A549 (cell line): ENCODE measurements around the gene LCMT2. TPM values are rescaled to one million over a fixed set of nuclear protein-coding genes. Genes with fewer than 3 reads are reported as not detected.

Experiments
- ATAC-seq, 2 experiments: fragments of 200-7000 bp in 1 of 2; fragments of >200 bp in 1 of 2; cut with Nextera tagmentation in 1 of 2; cut with Tn5 transposase in 1 of 2; 3 replicates each; pipeline versions ENCODE4 v1.8.0 to v1.9.1; 2018 to 2020; ENCODE audit warnings: mild to moderate bottlenecking in 1 of 2, moderate library complexity in 1 of 2
- CTCF ChIA-PET: fragments of 300-600 bp; sonication (Branson Sonifier 250); formaldehyde crosslinking; extraction: SDS; loops from one replicate; lab custom pipeline; 2021; ENCODE audit warnings: antibody characterized with exemption, inconsistent platforms; lab: Yijun Ruan, JAX
- POLR2A ChIA-PET: fragments of 350-600 bp; formaldehyde crosslinking; extraction: SDS; loops from one replicate; lab custom pipeline; 2021; ENCODE audit warnings: antibody characterized with exemption, inconsistent platforms; lab: Yijun Ruan, JAX
- DNase-seq, 2 experiments: peaks; one replicate each; pipeline versions ENCODE4 v3.0.0 to v3.0.0-alpha.2; 2011 to 2016; ENCODE audit warnings: low read depth in 1 of 2, low spot score in 1 of 2
- FAIRE-seq: peaks from 2 replicates; lab custom pipeline; 2011; peaks lifted over from hg19 to GRCh38; lab: Jason Lieb, UNC
- H3K27ac ChIP-seq, 2 experiments: fragments of >200 bp; sonication (Bioruptor Twin); formaldehyde crosslinking; 3 replicates each; pipeline ENCODE4 v1.5.1; 2016 to 2017
- H3K4me1 ChIP-seq: fragments of >200 bp; sonication (Bioruptor Twin); formaldehyde crosslinking; 3 replicates; pipeline ENCODE4 v1.6.1; 2016
- H3K4me2 ChIP-seq: fragments of >200 bp; sonication (Bioruptor Twin); formaldehyde crosslinking; 3 replicates; pipeline ENCODE4 v1.6.1; 2016
- H3K4me3 ChIP-seq: fragments of >200 bp; sonication (Bioruptor Twin); formaldehyde crosslinking; 3 replicates; pipeline ENCODE4 v1.5.1; 2016
- H3K9me3 ChIP-seq: fragments of >200 bp; sonication (Bioruptor Twin); formaldehyde crosslinking; 3 replicates; pipeline ENCODE4 v1.6.1; 2016
- BHLHE40 ChIP-seq: IDR thresholded peaks from 2 replicates; pipeline ENCODE4 v1.6.1; 2012; ENCODE audit warnings: low read depth, low read length, inconsistent platforms
- CTCF ChIP-seq: fragments of >200 bp; sonication (Bioruptor Twin); formaldehyde crosslinking; IDR thresholded peaks from 3 replicates; pipeline ENCODE4 v1.5.1; 2016
- ELK1 ChIP-seq: fragments of 150-350 bp; IDR thresholded peaks from 2 replicates; pipeline ENCODE4 v1.6.1; 2014; ENCODE audit warnings: low read depth, mild to moderate bottlenecking, low read length
- GATA3 ChIP-seq: IDR thresholded peaks from 2 replicates; pipeline ENCODE4 v1.6.1; 2012; ENCODE audit warnings: borderline replicate concordance
- HDAC2 ChIP-seq: fragments of 200-600 bp; sonication (generic); IDR thresholded peaks from 2 replicates; pipeline ENCODE4 v1.6.1; 2016
- HOXB13 ChIP-seq: fragments of 250-450 bp; sonication (Bioruptor Pico); IDR thresholded peaks from 2 replicates; pipeline ENCODE4 v1.5.0; 2020; ENCODE audit warnings: low read depth, mild to moderate bottlenecking, moderate library complexity
- HOXB5 ChIP-seq: fragments of 250-450 bp; sonication (Bioruptor Pico); IDR thresholded peaks from 2 replicates; pipeline ENCODE4 v1.5.0; 2020; ENCODE audit warnings: mild to moderate bottlenecking, moderate library complexity
- JUN ChIP-seq, 2 experiments: fragments of >200 bp; sonication (Bioruptor Twin); formaldehyde crosslinking; IDR thresholded peaks; 2 replicates in 1 of 2; 3 replicates in 1 of 2; pipeline ENCODE4 v1.6.1; 2016 to 2017
- KDM1A ChIP-seq: fragments of 200-600 bp; sonication (generic); IDR thresholded peaks from 2 replicates; pipeline ENCODE4 v1.6.1; 2016; ENCODE audit warnings: low read depth, mild to moderate bottlenecking
- MAX ChIP-seq: IDR thresholded peaks from 2 replicates; pipeline ENCODE4 v1.6.1; 2012
- MYC ChIP-seq: IDR thresholded peaks from 2 replicates; pipeline ENCODE4 v1.6.1; 2012; ENCODE audit warnings: mild to moderate bottlenecking, inconsistent platforms, low read length, improper control_type of control experiment, borderline replicate concordance
- PBX3 ChIP-seq: IDR thresholded peaks from 2 replicates; pipeline ENCODE4 v1.6.1; 2012
- PHF8 ChIP-seq: fragments of 200-600 bp; sonication (generic); IDR thresholded peaks from 2 replicates; pipeline ENCODE4 v1.6.1; 2016; ENCODE audit warnings: low read depth, mild to moderate bottlenecking, antibody characterized with exemption, moderate library complexity, borderline replicate concordance
- POLR2A ChIP-seq: IDR thresholded peaks from 2 replicates; pipeline ENCODE4 v1.6.1; 2012; ENCODE audit warnings: mild to moderate bottlenecking, low read length
- POLR2AphosphoS2 ChIP-seq: conservative IDR thresholded peaks from 2 replicates; pipeline ENCODE4 v1.6.1; 2012; ENCODE audit warnings: low read length, improper control_type of control experiment, inconsistent platforms
- RARB ChIP-seq: fragments of 250-450 bp; sonication (Bioruptor Pico); IDR thresholded peaks from 2 replicates; pipeline ENCODE4 v1.8.0; 2021; ENCODE audit warnings: mild to moderate bottlenecking, moderate library complexity
- RFX5 ChIP-seq: fragments of 450-650 bp; IDR thresholded peaks from 2 replicates; pipeline ENCODE4 v1.7.1; 2014; ENCODE audit warnings: antibody characterized with exemption, mild to moderate bottlenecking, moderate library complexity
- SMC3 ChIP-seq: fragments of >200 bp; sonication (Bioruptor Twin); formaldehyde crosslinking; IDR thresholded peaks from 3 replicates; pipeline ENCODE4 v1.6.1; 2018; ENCODE audit warnings: inconsistent platforms
- TP53 ChIP-seq: fragments of 250-450 bp; sonication (Bioruptor Pico); IDR thresholded peaks from 2 replicates; pipeline ENCODE4 v1.5.0; 2021; ENCODE audit warnings: mild to moderate bottlenecking, moderate library complexity
- USF2 ChIP-seq: fragments of 450-650 bp; IDR thresholded peaks from 2 replicates; pipeline ENCODE4 v1.6.1; 2014; ENCODE audit warnings: antibody characterized with exemption
- ZFP36 ChIP-seq: fragments of 450-650 bp; IDR thresholded peaks from 2 replicates; pipeline ENCODE4 v1.6.1; 2014; ENCODE audit warnings: borderline replicate concordance; ENCODE audit not compliant: partially characterized antibody
- ZSCAN20 ChIP-seq: fragments of 250-450 bp; sonication (Bioruptor Pico); IDR thresholded peaks from 2 replicates; pipeline ENCODE4 v1.8.0; 2022; ENCODE audit warnings: mild to moderate bottlenecking, moderate library complexity
- WGBS: methylation state at CpG from one replicate; pipeline ENCODE4 v1.1.6; 2017; ENCODE audit errors: missing lambda C conversion rate; 5-methylcytosine and 5-hydroxymethylcytosine counted together
- polyA minus RNA-seq: library from RNA; depleted of rRNA, polyadenylated mRNA; stranded (reverse); fragments of >200 nt; gene quantifications from 2 replicates; pipeline ENCODE4 v1.2.3, GENCODE V29; 2011; rRNA and poly(A)+ RNA removed
- polyA plus RNA-seq, 4 experiments: library from polyadenylated mRNA; depleted of rRNA in 3 of 4; stranded (reverse); fragments of >200 nt; fragmentation: RNase III in 1 of 4; extraction: RNeasy Plus Mini Kit Qiagen cat#74134 plus additional on column Dnase treatment in 1 of 4; gene quantifications; 2 replicates in 3 of 4; 3 replicates in 1 of 4; pipeline ENCODE4 v1.2.3, GENCODE V29; 2011 to 2017
- TF ChIP-seq, protein P1 (sequence below): fragments of >200 bp; sonication (Bioruptor Twin); formaldehyde crosslinking; IDR thresholded peaks from 2 replicates; pipeline ENCODE4 v1.6.1; 2016
- TF ChIP-seq, protein P2 (sequence below): IDR thresholded peaks from 2 replicates; pipeline ENCODE4 v1.6.1; 2012; ENCODE audit warnings: low read depth, borderline replicate concordance

LCMT2 gene
- 9.7 and 12.8 TPM in 2 replicates for polyA plus RNA-seq (2011; rRNA removed)
- 2.5 and 3.3 TPM in 2 replicates for polyA plus RNA-seq (2012; cell fraction: cytosol; rRNA removed)
- polyA plus RNA-seq (2012; cell fraction: nucleus; rRNA removed), result 2.6 and 3.9 TPM in 2 replicates
- polyA plus RNA-seq (2017; fragmentation: RNase III; extraction: RNeasy Plus Mini Kit Qiagen cat#74134 plus additional on column Dnase treatment), result 5.9 to 8.3 TPM (median 7.5 TPM) in 3 replicates
- 10.6 and 14.0 TPM in 2 replicates for polyA minus RNA-seq

- no peak for FAIRE-seq
- ChIA-PET POLR2A (no interaction called here), CTCF (no interaction called here)
- peak; percentile 75 to 93 for DNase-seq
- ATAC-seq, result peak; percentile 98 to 99
- 2% methylated on average over 32 of the region's 86 CpGs for WGBS
- peaks cover 15% of the 10 kb centered on the region; the same call in 1 of the 3 replicates for H3K4me1 ChIP-seq
- TF ChIP-seq BHLHE40 (no peak), KDM1A (no peak), MAX (peak; percentile 89), ZFP36 (no peak), PBX3 (no peak), CTCF (no peak), RFX5 (no peak), HDAC2 (no peak), ELK1 (no peak), MYC (peak; percentile 18; the same call in 1 of the 2 replicates), HOXB5 (CRISPR knock-in tag) (0 out of 2 replicates have a peak, but pooled peaks have one; percentile 47), POLR2A (peak; percentile 70), PHF8 (peak; percentile 62), JUN (IDR thresholded peaks at IDR 0.05) (peak; percentile 63 to 84), SMC3 (no peak), HOXB13 (CRISPR knock-in tag) (0 out of 2 replicates have a peak, but pooled peaks have one; percentile 16), USF2 (no peak)
- TF ChIP-seq, protein P1, sequence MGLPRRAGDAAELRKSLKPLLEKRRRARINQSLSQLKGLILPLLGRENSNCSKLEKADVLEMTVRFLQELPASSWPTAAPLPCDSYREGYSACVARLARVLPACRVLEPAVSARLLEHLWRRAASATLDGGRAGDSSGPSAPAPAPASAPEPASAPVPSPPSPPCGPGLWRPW, result no peak
- TF ChIP-seq, protein P2, sequence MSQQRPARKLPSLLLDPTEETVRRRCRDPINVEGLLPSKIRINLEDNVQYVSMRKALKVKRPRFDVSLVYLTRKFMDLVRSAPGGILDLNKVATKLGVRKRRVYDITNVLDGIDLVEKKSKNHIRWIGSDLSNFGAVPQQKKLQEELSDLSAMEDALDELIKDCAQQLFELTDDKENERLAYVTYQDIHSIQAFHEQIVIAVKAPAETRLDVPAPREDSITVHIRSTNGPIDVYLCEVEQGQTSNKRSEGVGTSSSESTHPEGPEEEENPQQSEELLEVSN, result peak; percentile 96
- no peaks in the 10 kb centered on the region for H3K9me3 ChIP-seq
- peak within 1 kb of the TSS; percentile 77 for H3K4me3 ChIP-seq
- peak within 1 kb of the TSS; percentile 95 for H3K4me2 ChIP-seq
- peak within 1 kb of the TSS; percentile 90 to 91 for H3K27ac ChIP-seq
Measured at GRCh38 chr15:43329960-43330779, at the start of gene LCMT2. LCMT2 (minus strand) TSS chr15:43330573; CDS start chr15:43330489, 84 bp downstream.

GRCh38 chr15:43378601-43379000 lies 48.2 kb upstream of the LCMT2 start:
- Histone ChIP-seq H3K9me3 (no peaks in the 10 kb centered on the region), H3K4me2 (no peak overlapping the region), H3K4me3 (no peak overlapping the region), H3K4me1 (no peaks in the 10 kb centered on the region), H3K27ac (no peak overlapping the region)
- ATAC-seq, result no peak
- no peak for FAIRE-seq
- no peak for DNase-seq
- ChIA-PET CTCF (no interaction called here), POLR2A (no interaction called here)
- TF ChIP-seq POLR2AphosphoS2 (no peak), ZSCAN20 (CRISPR knock-in tag) (no peak), TP53 (CRISPR knock-in tag) (no peak), RARB (CRISPR knock-in tag) (no peak), GATA3 (no peak), CTCF (no peak), RFX5 (no peak), ELK1 (no peak), BHLHE40 (no peak)
- TF ChIP-seq, protein P2, result no peak
